ENCODE results near the gene C17orf75. TPM values are rescaled to one million over a fixed set of nuclear protein-coding genes. Genes with fewer than 3 reads are reported as not detected.
A peak's percentile ranks its signal among the peaks of the same experiment; 100 is the strongest.

C17orf75 gene
- total and polyA plus RNA-seq, 2 of the 4 experiments (the other 2 are of a cell fraction), result 11.5 to 16.1 TPM

GRCh38 chr17:32311028-32311536, 30.9 kb downstream of the C17orf75 start:
- H3K14ac ChIP-seq (replicated peaks; ENCODE audit: low read depth, low read length), result no peak overlapping the region
- no peak overlapping the region for H2AK5ac ChIP-seq (ENCODE audit: low read depth, low read length)
- no peak overlapping the region for H3K18ac ChIP-seq (ENCODE audit: low read depth, low read length)
- H3K4me3 ChIP-seq (ENCODE audit: insufficient read depth, low read depth, low read length), result no peak overlapping the region
- peak overlapping the region; percentile 51; the same call in 1 of the 2 replicates for H3K4me2 ChIP-seq (ENCODE audit: low read depth, low read length)
- H2BK15ac ChIP-seq (ENCODE audit: low read depth, low read length), result no peak overlapping the region
- no peak overlapping the region for H4K91ac ChIP-seq (ENCODE audit: insufficient read depth, low read depth, low read length)
- no peak overlapping the region for H2AK9ac ChIP-seq (replicated peaks; ENCODE audit: low read depth, low read length, poor library complexity)
- intact Hi-C loops (cut with micrococcal nuclease), result no loop called here
- H3K4ac ChIP-seq (ENCODE audit: low read depth, low read length), result no peak overlapping the region
- H4K8ac ChIP-seq (ENCODE audit: low read depth in 2 of 2, low read length in 2 of 2), result no peak overlapping the region
- ChIA-PET CTCF (interaction anchor here (0.9 kb wide), 1 partner anchor 12 kb away, joined by 3 read pairs; no protein-coding TSS in a partner anchor), POLR2A (ENCODE audit: unreplicated experiment) (no interaction called here)
- no peak overlapping the region for H2BK20ac ChIP-seq (ENCODE audit: low read depth, low read length)
- TF ChIP-seq POLR2A (IDR thresholded peaks at IDR 0.05; ENCODE audit: low read depth, low read length) (no peak), BHLHE40 (IDR thresholded peaks at IDR 0.05; ENCODE audit: low read depth, low read length) (no peak), CTCF (conservative IDR thresholded peaks at IDR 0.05; ENCODE audit: low read depth, low read length) (no peak), MXI1 (IDR thresholded peaks at IDR 0.05; ENCODE audit: borderline replicate concordance, low read depth, low read length) (no peak), CHD1 (IDR thresholded peaks at IDR 0.05; ENCODE audit: low read depth, low read length) (no peak), RCOR1 (IDR thresholded peaks at IDR 0.05; ENCODE audit: insufficient replicate concordance, low read length) (no peak), RAD21 (IDR thresholded peaks at IDR 0.05; ENCODE audit: low read length) (no peak), ELK1 (IDR thresholded peaks at IDR 0.05; ENCODE audit: borderline replicate concordance, low read depth, low read length) (no peak), SMC3 (IDR thresholded peaks at IDR 0.05; ENCODE audit: low read depth, low read length) (no peak), CEBPB (IDR thresholded peaks at IDR 0.05; ENCODE audit: low read depth, low read length) (no peak), MAZ (IDR thresholded peaks at IDR 0.05; ENCODE audit: borderline replicate concordance, low read depth, low read length) (no peak), NFE2L2 (IDR thresholded peaks at IDR 0.05; ENCODE audit: low read depth, low read length) (no peak), FOS (IDR thresholded peaks at IDR 0.05; ENCODE audit: low read depth, low read length) (no peak), RFX5 (IDR thresholded peaks at IDR 0.05; ENCODE audit: low read depth, low read length) (no peak), MAFK (IDR thresholded peaks at IDR 0.05; ENCODE audit: low read depth, low read length) (no peak), USF2 (IDR thresholded peaks at IDR 0.05; ENCODE audit: low read depth, low read length) (no peak)
- dilution Hi-C loops (cut with HindIII; ENCODE audit: low sequenced_read_pairs, unreplicated experiment), result no loop called here
- no peaks in the 10 kb centered on the region for H4K20me1 ChIP-seq (ENCODE audit: insufficient read depth, low read length)
- WGBS, 2 experiments (ENCODE audit: extremely low coverage in 2 of 2, insufficient read length in 1 of 2), result 0% methylated on average over 1 of the region's 9 CpGs; no CpG with 5 or more reads in 1 of the 2 experiments
- peak overlapping the region; percentile 47; the same call in 1 of the 2 replicates for H3K23ac ChIP-seq (ENCODE audit: low read depth, low read length)
- H3K4me1 ChIP-seq (ENCODE audit: control insufficient read depth, insufficient read depth, low read length), result no peaks in the 10 kb centered on the region
- H4K5ac ChIP-seq (ENCODE audit: low read depth, low read length), result no peak overlapping the region
- no peaks in the 10 kb centered on the region for H3K79me1 ChIP-seq (ENCODE audit: low read depth in 1 of 2, low read length in 2 of 2)
- H3K36me3 ChIP-seq (ENCODE audit: control insufficient read depth, insufficient read depth, low read length), result no peaks in the 10 kb centered on the region
- no TSS peak for BruUV-seq (replicated peaks)
- H2BK5ac ChIP-seq (ENCODE audit: low read depth, low read length, poor library complexity, severe bottlenecking), result no peak overlapping the region
- in situ Hi-C loops (cut with MboI; ENCODE audit: low sequenced_read_pairs), result no loop called here
- ATAC-seq (ENCODE audit: low read depth), result peak; percentile 37; the same call in 1 of the 2 replicates
- no peak for DNase-seq
- H3K9ac ChIP-seq (ENCODE audit: low read depth, low read length), result no peak overlapping the region
- no peak overlapping the region for H2BK120ac ChIP-seq (ENCODE audit: low read depth, low read length)
- H3K27me3 ChIP-seq (ENCODE audit: control insufficient read depth, insufficient read depth, low read length), result peaks cover 47% of the 10 kb centered on the region
- H3K9me3 ChIP-seq (ENCODE audit: control insufficient read depth, insufficient read depth, low read length), result no peaks in the 10 kb centered on the region
- no peak overlapping the region for H3K27ac ChIP-seq (ENCODE audit: insufficient read depth, low read length)
- no peak overlapping the region for H3K56ac ChIP-seq (ENCODE audit: extremely low read depth, insufficient read depth, low read length)
- H3K9me1 ChIP-seq (ENCODE audit: insufficient read depth, low read length), result no peaks in the 10 kb centered on the region
- H2AFZ ChIP-seq (replicated peaks; ENCODE audit: low read length, poor library complexity), result no peak overlapping the region
